HCT116 (cell line): ENCODE results near the gene SDF4. TPM values are rescaled to one million over a fixed set of nuclear protein-coding genes. Genes with fewer than 3 reads are reported as not detected.
"Not testable (repeated sequence)": the region's sequence is repeated elsewhere in the genome, so short reads cannot be mapped to it uniquely, and the experiment has no call there.

Source experiments
- ATAC-seq: fragments of 200-7000 bp; cut with Tn5 transposase; 2 replicates; pipeline ENCODE4 v1.9.1; 2020; ENCODE audit warnings: mild to moderate bottlenecking, moderate library complexity
- BruUV-seq: library from RNA; stranded (reverse); fragments of 400-500 nt; replicated peaks from 2 replicates; lab custom pipeline; 2021; lab: Mats Ljungman, UMichigan
- CTCF ChIA-PET: fragments of 300-600 bp; sonication (Branson Sonifier 250); formaldehyde crosslinking; loops from one replicate; lab custom pipeline; 2021; ENCODE audit warnings: antibody characterized with exemption; lab: Charles Lee
- POLR2A ChIA-PET: fragments of 300-600, 350-600 bp; sonication (Branson Sonifier 250); formaldehyde crosslinking; loops from one replicate; lab custom pipeline; 2021; ENCODE audit warnings: antibody characterized with exemption; lab: Charles Lee
- RAD21 ChIA-PET, 2 experiments: fragments of 300-600 bp; sonication (Branson Sonifier 250); formaldehyde crosslinking; loops; one replicate each; lab custom pipeline; 2023; ENCODE audit warnings: low total read pairs in 2 of 2; ENCODE audit not compliant: uncharacterized antibody in 2 of 2, unreplicated experiment in 2 of 2, low non-redundant PET in 1 of 2; lab: Charles Lee
- DNase-seq: peaks from one replicate; pipeline ENCODE4 v3.0.0-alpha.2; 2010; ENCODE audit warnings: low read depth, low spot score
- H2AFZ ChIP-seq: fragments of 200-600 bp; shearing (Covaris generic), sonication (generic); 2 replicates; pipeline ENCODE4 v1.6.1; 2017; ENCODE audit warnings: low read depth, mixed run types, mixed read lengths, antibody characterized with exemption, low read length; ENCODE audit not compliant: poor library complexity, severe bottlenecking
- H3K27ac ChIP-seq: 2 replicates; pipeline ENCODE4 v1.5.1; 2012; ENCODE audit warnings: low read depth, low read length
- H3K27me3 ChIP-seq: fragments of 200-600 bp; sonication (generic); 2 replicates; pipeline ENCODE4 v1.6.1; 2016; ENCODE audit warnings: mixed run types, low read length, mixed read lengths; ENCODE audit not compliant: insufficient read depth
- H3K36me3 ChIP-seq, 2 experiments: fragments of 200-500 bp in 1 of 2; fragments of 200-600 bp in 1 of 2; sonication (Bioruptor generic) in 1 of 2; sonication (generic) in 1 of 2; 2 replicates each; pipeline versions ENCODE4 v1.5.1 to v1.6.1; 2014 to 2016; ENCODE audit warnings: low read length in 2 of 2, inconsistent platforms in 1 of 2, mixed read lengths in 1 of 2, mixed run types in 1 of 2; ENCODE audit not compliant: insufficient read depth in 2 of 2, control insufficient read depth in 1 of 2
- H3K4me1 ChIP-seq, 2 experiments: fragments of 200-600 bp in 1 of 2; sonication (generic) in 1 of 2; 2 replicates each; pipeline versions ENCODE4 v1.5.1 to v1.6.1; 2012 to 2017; ENCODE audit warnings: low read length in 2 of 2, inconsistent platforms in 1 of 2, mild to moderate bottlenecking in 1 of 2, mixed read lengths in 1 of 2, mixed run types in 1 of 2, moderate library complexity in 1 of 2; ENCODE audit not compliant: insufficient read depth in 2 of 2, control insufficient read depth in 1 of 2
- H3K4me2 ChIP-seq: fragments of 200-600 bp; sonication (generic); 2 replicates; pipeline ENCODE4 v1.6.1; 2017; ENCODE audit warnings: mixed run types, low read length, mixed read lengths
- H3K4me3 ChIP-seq, 2 experiments: fragments of 200-600 bp in 1 of 2; sonication (generic) in 1 of 2; replicated peaks in 1 of 2; 2 replicates each; pipeline ENCODE4 v1.5.1; 2011 to 2016; ENCODE audit warnings: low read length in 2 of 2, control low read depth in 1 of 2, low read depth in 1 of 2, mild to moderate bottlenecking in 1 of 2, mixed read lengths in 1 of 2, mixed run types in 1 of 2
- H3K79me2 ChIP-seq: fragments of 200-600 bp; sonication (generic); 2 replicates; pipeline ENCODE4 v1.6.1; 2017; ENCODE audit warnings: mild to moderate bottlenecking, mixed run types, low read length, moderate library complexity, mixed read lengths; ENCODE audit not compliant: insufficient read depth
- H3K9ac ChIP-seq: fragments of 200-600 bp; sonication (generic); 2 replicates; pipeline ENCODE4 v1.6.1; 2016; ENCODE audit warnings: low read length, mixed read lengths
- H3K9me2 ChIP-seq: fragments of 200-600 bp; sonication (generic), shearing (Covaris generic); 2 replicates; pipeline ENCODE4 v1.6.1; 2017; ENCODE audit warnings: mixed run types, mild to moderate bottlenecking, moderate library complexity; ENCODE audit not compliant: insufficient read depth
- H3K9me3 ChIP-seq, 2 experiments: fragments of 200-500 bp in 1 of 2; fragments of 200-600 bp in 1 of 2; sonication (Bioruptor generic) in 1 of 2; sonication (generic) in 1 of 2; 2 replicates each; pipeline ENCODE4 v1.6.1; 2014 to 2017; ENCODE audit warnings: low read length in 2 of 2, mixed read lengths in 2 of 2, inconsistent platforms in 1 of 2, low read depth in 1 of 2, mild to moderate bottlenecking in 1 of 2, mixed run types in 1 of 2, moderate library complexity in 1 of 2; ENCODE audit not compliant: control insufficient read depth in 1 of 2, insufficient read depth in 1 of 2
- H4K20me1 ChIP-seq: fragments of 200-600 bp; sonication (generic), shearing (Covaris generic); 2 replicates; pipeline ENCODE4 v1.6.1; 2017; ENCODE audit warnings: mixed run types, mild to moderate bottlenecking, moderate library complexity; ENCODE audit not compliant: insufficient read depth
- ATF3 ChIP-seq: IDR thresholded peaks from 2 replicates; pipeline ENCODE4 v1.6.1; 2012
- CEBPB ChIP-seq: IDR thresholded peaks from 2 replicates; pipeline ENCODE4 v1.6.1; 2012; ENCODE audit warnings: low read depth
- EGR1 ChIP-seq: IDR thresholded peaks from 2 replicates; pipeline ENCODE4 v1.6.1; 2012; ENCODE audit warnings: low read depth
- ELF1 ChIP-seq: IDR thresholded peaks from 2 replicates; pipeline ENCODE4 v1.6.1; 2012; ENCODE audit warnings: low read depth, borderline replicate concordance
- EZH2 ChIP-seq: fragments of 200-600 bp; sonication (generic); IDR thresholded peaks from 2 replicates; pipeline ENCODE4 v1.6.1; 2017; ENCODE audit warnings: antibody characterized with exemption, mixed run types
- EZH2phosphoT487 ChIP-seq: fragments of 200-600 bp; IDR thresholded peaks from 2 replicates; pipeline ENCODE4 v1.6.1; 2018; ENCODE audit warnings: antibody characterized with exemption, borderline replicate concordance
- MAX ChIP-seq: IDR thresholded peaks from 2 replicates; pipeline ENCODE4 v1.6.1; 2012
- REST ChIP-seq: IDR thresholded peaks from 2 replicates; pipeline ENCODE4 v1.6.1; 2012; ENCODE audit warnings: low read depth
- SIN3A ChIP-seq: IDR thresholded peaks from 2 replicates; pipeline ENCODE4 v1.6.1; 2012; ENCODE audit warnings: low read depth
- SP1 ChIP-seq: IDR thresholded peaks from 2 replicates; pipeline ENCODE4 v1.6.1; 2012; ENCODE audit warnings: low read depth
- TCF7L2 ChIP-seq: IDR thresholded peaks from 2 replicates; pipeline ENCODE4 v1.7.0; 2011; ENCODE audit warnings: borderline replicate concordance, inconsistent platforms; ENCODE audit not compliant: insufficient read depth, insufficient read length; ENCODE audit errors: extremely low read depth
- ZBTB33 ChIP-seq: IDR thresholded peaks from 2 replicates; pipeline ENCODE4 v1.6.1; 2011; ENCODE audit warnings: mild to moderate bottlenecking, low read length, moderate library complexity; ENCODE audit not compliant: insufficient replicate concordance; ENCODE audit errors: extremely low read depth
- ZFX ChIP-seq: fragments of 450-650 bp; IDR thresholded peaks from 2 replicates; pipeline ENCODE4 v1.6.1; 2017
- ZNF274 ChIP-seq: fragments of 200-500 bp; sonication (Bioruptor generic); IDR thresholded peaks from 2 replicates; pipeline ENCODE4 v1.6.1; 2014; ENCODE audit warnings: mild to moderate bottlenecking, low read depth, low read length, inconsistent platforms
- intact Hi-C: fragments of 100-400 bp; cut with micrococcal nuclease; formaldehyde crosslinking; loops from 2 replicates; pipeline ENCODE4 v1.10.0; 2022
- total RNA-seq: library from RNA; stranded (reverse); gene quantifications from one replicate; pipeline ENCODE4 v1.2.1, GENCODE V29; 2021; ENCODE audit not compliant: unreplicated experiment

Gene SDF4
- total RNA-seq, 1 experiment from 2014 or later, result 133 TPM

- Histone ChIP-seq H3K4me1 (peaks cover 2 to 14% of the 10 kb centered on the region in 2 experiments; a peak in 3 of 4 replicates), H3K27ac (no peak overlapping the region), H3K9me3 (no peaks in the 10 kb centered on the region), H3K9me2 (no peaks in the 10 kb centered on the region), H3K4me2 (no peak overlapping the region)
- no peak for ATAC-seq
- CTCF ChIA-PET, result no interaction called here
- RAD21 ChIA-PET, result interaction anchor here (0.6 to 1.3 kb wide), 2 partner anchors 62 to 329 kb away, joined by 3 read pairs; no protein-coding TSS in a partner anchor
- TF ChIP-seq EZH2 (no peak), EZH2phosphoT487 (no peak), REST (no peak), ZNF274 (no peak), SP1 (no peak), ELF1 (no peak), ZFX (no peak), TCF7L2 (no peak), EGR1 (no peak), MAX (no peak), SIN3A (no peak), CEBPB (no peak), ZBTB33 (no peak), ATF3 (no peak)
- TF ChIP-seq, all 23 proteins: peak for 0
- intact Hi-C loops, result no loop called here
- POLR2A ChIA-PET, result no interaction called here
- Histone ChIP-seq H4K20me1 (no peaks in the 10 kb centered on the region), H2AFZ (no peak overlapping the region), H3K9ac (no peak overlapping the region), H3K4me3 (no peak overlapping the region), H3K79me2 (no peaks in the 10 kb centered on the region), H3K36me3 (no peaks in the 10 kb centered on the region), H3K27me3 (no peaks in the 10 kb centered on the region)
- BruUV-seq, result no TSS peak
- DNase-seq, result no peak
These were observed 54.9 kb downstream of the SDF4 start for GRCh38 chr1:1176931-1177330.

- H3K4me2 ChIP-seq, H3K9me3 ChIP-seq, POLR2A ChIA-PET, CTCF ChIA-PET, H4K20me1 ChIP-seq, H3K9ac ChIP-seq, H3K4me3 ChIP-seq, ATAC-seq, H3K27me3 ChIP-seq, H3K27ac ChIP-seq, BruUV-seq, H3K36me3 ChIP-seq, H2AFZ ChIP-seq, DNase-seq, H3K79me2 ChIP-seq, intact Hi-C loops, H3K9me2 ChIP-seq: not testable (repeated sequence)
- peaks cover 2 to 16% of the 10 kb centered on the region in 2 experiments; a peak in 3 of 4 replicates for H3K4me1 ChIP-seq
- RAD21 ChIA-PET, result interaction anchor here in 1 of 2 experiments (1.3 kb wide), 1 partner anchor 63 kb away, joined by 3 read pairs; no protein-coding TSS in a partner anchor
These were observed 55.6 kb downstream of the SDF4 start for GRCh38 chr1:1176063-1176761.
